Measurements from ENCODE around the gene GSG1L. TPM values are rescaled to one million over a fixed set of nuclear protein-coding genes. Genes with fewer than 3 reads are reported as not detected.

Gene GSG1L
- total and polyA plus RNA-seq, 4 donors: not detected

DNA sequence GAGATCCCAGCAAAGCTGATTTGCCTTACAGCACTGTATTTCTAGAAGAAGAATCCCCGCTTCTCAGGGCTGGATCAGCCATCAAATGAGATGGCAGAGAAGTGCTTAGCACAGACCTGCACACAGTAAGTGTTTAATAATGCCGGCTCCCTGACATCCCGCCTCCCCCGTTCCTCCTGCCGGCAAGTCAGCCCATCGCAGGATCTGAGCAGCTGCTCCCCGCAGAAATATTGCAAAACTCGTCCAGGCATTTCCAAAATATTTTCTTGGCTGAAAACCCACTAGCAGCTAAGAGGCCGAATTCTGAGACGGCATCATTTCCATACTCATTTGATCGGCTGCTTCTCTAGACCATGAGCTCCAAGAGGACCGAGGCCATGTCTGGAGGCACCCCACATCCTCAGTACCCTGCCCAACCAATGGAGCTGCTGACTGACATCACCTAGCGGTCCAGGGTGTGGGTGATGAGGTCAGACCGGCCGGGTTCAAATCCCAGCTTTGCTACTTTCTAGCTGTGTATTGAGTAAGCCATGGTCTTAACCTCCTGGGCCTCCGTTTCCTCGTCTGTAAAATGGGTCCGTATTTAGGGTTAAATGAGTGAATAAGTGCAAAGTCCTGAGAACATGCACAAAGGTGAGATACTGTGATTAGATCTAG, 262.1 kb downstream of the GSG1L start (continued):
- TF ChIP-seq, protein P1, sequence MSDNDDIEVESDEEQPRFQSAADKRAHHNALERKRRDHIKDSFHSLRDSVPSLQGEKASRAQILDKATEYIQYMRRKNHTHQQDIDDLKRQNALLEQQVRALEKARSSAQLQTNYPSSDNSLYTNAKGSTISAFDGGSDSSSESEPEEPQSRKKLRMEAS (IDR thresholded peaks at IDR 0.05): no peak
- TF ChIP-seq TAF1 (conservative IDR thresholded peaks at IDR 0.05): no peak

DNA sequence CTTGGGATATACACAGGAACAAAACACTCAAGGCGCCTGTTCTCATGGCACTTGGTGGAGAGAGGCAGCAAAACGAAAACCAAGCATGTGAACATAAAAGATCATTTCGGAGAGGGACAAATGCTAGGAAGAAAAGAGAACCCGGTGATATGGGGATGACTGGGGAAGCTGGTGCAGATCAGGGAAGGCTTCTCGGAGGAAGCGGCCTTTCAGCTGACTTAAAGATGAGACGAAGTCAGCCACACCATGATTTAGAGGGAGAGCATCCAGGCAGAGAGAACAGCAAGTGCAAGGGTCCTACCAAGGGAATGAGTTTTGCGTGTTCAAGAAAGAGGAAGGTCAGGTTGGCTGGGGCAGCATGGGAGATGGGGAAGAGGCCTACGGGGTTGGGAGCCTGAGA, 262.7 kb downstream of the GSG1L start:
- Histone ChIP-seq H3K27me3 (ENCODE audit: control insufficient read depth in 4 of 4, insufficient read depth in 4 of 4, low read length in 3 of 4) (peaks cover 0 to 7% (median 0%) of the 10 kb centered on the region in 4 donors), H3K27ac (ENCODE audit: low read depth in 1 of 2, low read length in 2 of 2) (no peak overlapping the region), H3K36me3 (ENCODE audit: control insufficient read depth in 4 of 4, insufficient read depth in 3 of 4, low read depth in 1 of 4, low read length in 3 of 4) (no peaks in the 10 kb centered on the region), H3K9me3 (ENCODE audit: control insufficient read depth in 4 of 4, low read length in 3 of 4) (no peaks in the 10 kb centered on the region), H3K9ac (ENCODE audit: low read depth in 1 of 2, low read length in 2 of 2) (no peak overlapping the region), H3K4me1 (ENCODE audit: control insufficient read depth in 4 of 4, insufficient read depth in 4 of 4, low read length in 3 of 4) (no peaks in the 10 kb centered on the region), H3K4me3 (ENCODE audit: low read depth in 1 of 3, low read length in 3 of 3) (no peak overlapping the region)
- TF ChIP-seq HNF4A (conservative IDR thresholded peaks at IDR 0.05) (no peak), JUND (IDR thresholded peaks at IDR 0.05) (no peak), RXRA (IDR thresholded peaks at IDR 0.05) (no peak), SP1 (IDR thresholded peaks at IDR 0.05) (no peak), GABPA (IDR thresholded peaks at IDR 0.05 in 1 of 2, conservative IDR thresholded peaks at IDR 0.05 in 1 of 2) (no peak), NR2F2 (IDR thresholded peaks at IDR 0.05) (no peak), HNF4G (IDR thresholded peaks at IDR 0.05) (no peak), YY1 (IDR thresholded peaks at IDR 0.05) (no peak), FOXA1 (IDR thresholded peaks at IDR 0.05) (no peak), FOXA2 (IDR thresholded peaks at IDR 0.05) (no peak)
- TF ChIP-seq, protein P2, sequence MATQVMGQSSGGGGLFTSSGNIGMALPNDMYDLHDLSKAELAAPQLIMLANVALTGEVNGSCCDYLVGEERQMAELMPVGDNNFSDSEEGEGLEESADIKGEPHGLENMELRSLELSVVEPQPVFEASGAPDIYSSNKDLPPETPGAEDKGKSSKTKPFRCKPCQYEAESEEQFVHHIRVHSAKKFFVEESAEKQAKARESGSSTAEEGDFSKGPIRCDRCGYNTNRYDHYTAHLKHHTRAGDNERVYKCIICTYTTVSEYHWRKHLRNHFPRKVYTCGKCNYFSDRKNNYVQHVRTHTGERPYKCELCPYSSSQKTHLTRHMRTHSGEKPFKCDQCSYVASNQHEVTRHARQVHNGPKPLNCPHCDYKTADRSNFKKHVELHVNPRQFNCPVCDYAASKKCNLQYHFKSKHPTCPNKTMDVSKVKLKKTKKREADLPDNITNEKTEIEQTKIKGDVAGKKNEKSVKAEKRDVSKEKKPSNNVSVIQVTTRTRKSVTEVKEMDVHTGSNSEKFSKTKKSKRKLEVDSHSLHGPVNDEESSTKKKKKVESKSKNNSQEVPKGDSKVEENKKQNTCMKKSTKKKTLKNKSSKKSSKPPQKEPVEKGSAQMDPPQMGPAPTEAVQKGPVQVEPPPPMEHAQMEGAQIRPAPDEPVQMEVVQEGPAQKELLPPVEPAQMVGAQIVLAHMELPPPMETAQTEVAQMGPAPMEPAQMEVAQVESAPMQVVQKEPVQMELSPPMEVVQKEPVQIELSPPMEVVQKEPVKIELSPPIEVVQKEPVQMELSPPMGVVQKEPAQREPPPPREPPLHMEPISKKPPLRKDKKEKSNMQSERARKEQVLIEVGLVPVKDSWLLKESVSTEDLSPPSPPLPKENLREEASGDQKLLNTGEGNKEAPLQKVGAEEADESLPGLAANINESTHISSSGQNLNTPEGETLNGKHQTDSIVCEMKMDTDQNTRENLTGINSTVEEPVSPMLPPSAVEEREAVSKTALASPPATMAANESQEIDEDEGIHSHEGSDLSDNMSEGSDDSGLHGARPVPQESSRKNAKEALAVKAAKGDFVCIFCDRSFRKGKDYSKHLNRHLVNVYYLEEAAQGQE (IDR thresholded peaks at IDR 0.05): no peak
- TF ChIP-seq, protein P3, sequence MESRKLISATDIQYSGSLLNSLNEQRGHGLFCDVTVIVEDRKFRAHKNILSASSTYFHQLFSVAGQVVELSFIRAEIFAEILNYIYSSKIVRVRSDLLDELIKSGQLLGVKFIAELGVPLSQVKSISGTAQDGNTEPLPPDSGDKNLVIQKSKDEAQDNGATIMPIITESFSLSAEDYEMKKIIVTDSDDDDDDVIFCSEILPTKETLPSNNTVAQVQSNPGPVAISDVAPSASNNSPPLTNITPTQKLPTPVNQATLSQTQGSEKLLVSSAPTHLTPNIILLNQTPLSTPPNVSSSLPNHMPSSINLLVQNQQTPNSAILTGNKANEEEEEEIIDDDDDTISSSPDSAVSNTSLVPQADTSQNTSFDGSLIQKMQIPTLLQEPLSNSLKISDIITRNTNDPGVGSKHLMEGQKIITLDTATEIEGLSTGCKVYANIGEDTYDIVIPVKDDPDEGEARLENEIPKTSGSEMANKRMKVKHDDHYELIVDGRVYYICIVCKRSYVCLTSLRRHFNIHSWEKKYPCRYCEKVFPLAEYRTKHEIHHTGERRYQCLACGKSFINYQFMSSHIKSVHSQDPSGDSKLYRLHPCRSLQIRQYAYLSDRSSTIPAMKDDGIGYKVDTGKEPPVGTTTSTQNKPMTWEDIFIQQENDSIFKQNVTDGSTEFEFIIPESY (IDR thresholded peaks at IDR 0.05): no peak
- TF ChIP-seq, protein P4, sequence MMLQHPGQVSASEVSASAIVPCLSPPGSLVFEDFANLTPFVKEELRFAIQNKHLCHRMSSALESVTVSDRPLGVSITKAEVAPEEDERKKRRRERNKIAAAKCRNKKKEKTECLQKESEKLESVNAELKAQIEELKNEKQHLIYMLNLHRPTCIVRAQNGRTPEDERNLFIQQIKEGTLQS (IDR thresholded peaks at IDR 0.05): no peak
- no peak for DNase-seq (ENCODE audit: low spot score)
- WGBS: 71% methylated on average over 9 of the region's 9 CpGs

DNA sequence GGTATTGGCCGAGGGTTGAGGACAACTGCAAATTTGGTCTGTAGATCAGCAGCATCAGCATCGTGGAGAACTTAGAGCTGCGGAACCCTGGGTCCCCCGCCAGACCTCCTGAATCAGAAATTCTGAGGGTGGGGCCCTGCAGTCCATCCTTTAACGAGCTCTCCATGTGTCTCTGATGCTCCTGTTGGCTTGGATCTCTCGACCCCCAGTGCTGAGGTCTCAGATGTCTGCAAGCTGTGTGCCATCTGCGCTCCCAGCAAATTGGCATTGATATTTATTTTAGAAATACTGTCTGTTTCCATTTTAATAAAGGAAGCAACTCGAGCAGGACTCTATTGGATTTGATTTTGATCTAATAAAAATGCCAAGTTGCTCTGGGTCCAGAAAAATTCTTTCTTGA, 263.6 kb downstream of the GSG1L start:
- WGBS: 61% methylated on average over 8 of the region's 8 CpGs
- Histone ChIP-seq H3K9ac (ENCODE audit: low read depth in 1 of 2, low read length in 2 of 2) (no peak overlapping the region), H3K4me1 (ENCODE audit: control insufficient read depth in 4 of 4, insufficient read depth in 4 of 4, low read length in 3 of 4) (no peaks in the 10 kb centered on the region)
- TF ChIP-seq, protein P4 (IDR thresholded peaks at IDR 0.05): no peak
- TF ChIP-seq HNF4G (IDR thresholded peaks at IDR 0.05): no peak
- TF ChIP-seq, protein P5, sequence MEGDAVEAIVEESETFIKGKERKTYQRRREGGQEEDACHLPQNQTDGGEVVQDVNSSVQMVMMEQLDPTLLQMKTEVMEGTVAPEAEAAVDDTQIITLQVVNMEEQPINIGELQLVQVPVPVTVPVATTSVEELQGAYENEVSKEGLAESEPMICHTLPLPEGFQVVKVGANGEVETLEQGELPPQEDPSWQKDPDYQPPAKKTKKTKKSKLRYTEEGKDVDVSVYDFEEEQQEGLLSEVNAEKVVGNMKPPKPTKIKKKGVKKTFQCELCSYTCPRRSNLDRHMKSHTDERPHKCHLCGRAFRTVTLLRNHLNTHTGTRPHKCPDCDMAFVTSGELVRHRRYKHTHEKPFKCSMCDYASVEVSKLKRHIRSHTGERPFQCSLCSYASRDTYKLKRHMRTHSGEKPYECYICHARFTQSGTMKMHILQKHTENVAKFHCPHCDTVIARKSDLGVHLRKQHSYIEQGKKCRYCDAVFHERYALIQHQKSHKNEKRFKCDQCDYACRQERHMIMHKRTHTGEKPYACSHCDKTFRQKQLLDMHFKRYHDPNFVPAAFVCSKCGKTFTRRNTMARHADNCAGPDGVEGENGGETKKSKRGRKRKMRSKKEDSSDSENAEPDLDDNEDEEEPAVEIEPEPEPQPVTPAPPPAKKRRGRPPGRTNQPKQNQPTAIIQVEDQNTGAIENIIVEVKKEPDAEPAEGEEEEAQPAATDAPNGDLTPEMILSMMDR (IDR thresholded peaks at IDR 0.05; ENCODE audit: low read depth, low read length, missing input control): no peak
- TF ChIP-seq EGR1 (IDR thresholded peaks at IDR 0.05; ENCODE audit: low read depth in 2 of 2): no peak
- no peak for TF ChIP-seq NR2F2 (IDR thresholded peaks at IDR 0.05)
- TF ChIP-seq, protein P3 (IDR thresholded peaks at IDR 0.05): no peak
- no peak for TF ChIP-seq FOXA1 (IDR thresholded peaks at IDR 0.05)
- no peak for TF ChIP-seq FOXA2 (IDR thresholded peaks at IDR 0.05)
- no peak for TF ChIP-seq RAD21 (IDR thresholded peaks at IDR 0.05)
- no peak for TF ChIP-seq TAF1 (conservative IDR thresholded peaks at IDR 0.05)
- no peak for TF ChIP-seq RXRA (IDR thresholded peaks at IDR 0.05)
- no peak for TF ChIP-seq YY1 (IDR thresholded peaks at IDR 0.05)

More for the DNA sequence above, 263.6 kb downstream of the GSG1L start:
- Histone ChIP-seq H3K27ac (ENCODE audit: low read depth in 1 of 2, low read length in 2 of 2) (no peak overlapping the region), H3K36me3 (ENCODE audit: control insufficient read depth in 4 of 4, insufficient read depth in 3 of 4, low read depth in 1 of 4, low read length in 3 of 4) (no peaks in the 10 kb centered on the region), H3K4me3 (ENCODE audit: low read depth in 1 of 3, low read length in 3 of 3) (no peak overlapping the region), H3K27me3 (ENCODE audit: control insufficient read depth in 4 of 4, insufficient read depth in 4 of 4, low read length in 3 of 4) (peaks cover 0 to 7% (median 0%) of the 10 kb centered on the region in 4 donors), H3K9me3 (ENCODE audit: control insufficient read depth in 4 of 4, low read length in 3 of 4) (no peaks in the 10 kb centered on the region)
- DNase-seq (ENCODE audit: low spot score): no peak
